T-helper 1 cell treated with Interleukin-12 subunit alpha and Interleukin-12 subunit beta and Interleukin-4 antibody, amounts not matched to agents 30 μg/mL and 1 μg/mL, for 36 hours (primary cell): ENCODE measurements around the gene SNX4.
"Not testable (repeated sequence)": the region's sequence is repeated elsewhere in the genome, so short reads cannot be mapped to it uniquely, and the experiment has no call there.

Experiments used
- H3K27ac Mint-ChIP-seq: one replicate; pipeline ENCODE4 v1.8.0; 2021; ENCODE audit warnings: mild to moderate bottlenecking, mixed read lengths
- H3K27me3 Mint-ChIP-seq: one replicate; pipeline ENCODE4 v1.8.0; 2021; ENCODE audit warnings: low read depth, mixed read lengths
- H3K36me3 Mint-ChIP-seq: one replicate; pipeline ENCODE4 v1.8.0; 2021; ENCODE audit warnings: low read depth, mixed read lengths
- H3K4me1 Mint-ChIP-seq: one replicate; pipeline ENCODE4 v1.8.0; 2021; ENCODE audit warnings: low read depth, mixed read lengths
- H3K4me3 Mint-ChIP-seq: one replicate; pipeline ENCODE4 v1.8.0; 2021; ENCODE audit warnings: mild to moderate bottlenecking, moderate library complexity, mixed read lengths
- H3K9me3 Mint-ChIP-seq: one replicate; pipeline ENCODE4 v1.8.0; 2021; ENCODE audit warnings: mixed read lengths

The SNX4 gene

DNA sequence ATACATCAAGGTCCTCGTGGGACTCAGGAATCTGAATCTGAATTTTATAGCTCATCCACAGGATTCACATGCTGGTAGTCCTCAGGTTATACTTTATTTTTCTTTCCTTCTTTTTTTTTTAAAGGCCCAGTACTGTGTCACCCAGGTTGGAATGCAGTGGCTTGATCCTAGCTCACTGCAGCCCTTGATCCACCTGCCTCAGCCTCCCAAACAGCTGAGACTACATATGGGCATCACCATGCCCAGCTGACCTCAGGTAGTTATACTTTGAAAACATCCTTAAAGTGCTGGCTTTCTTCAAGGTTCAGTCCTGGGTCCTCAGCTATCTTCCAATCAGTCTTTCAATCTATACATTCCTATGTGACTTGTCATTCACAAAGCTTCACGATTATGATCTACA lies 38.2 kb downstream of the SNX4 start:
- Mint-ChIP-seq H3K9me3 (no peaks in the 10 kb centered on the region), H3K4me1 (no peaks in the 10 kb centered on the region), H3K27ac (no peak overlapping the region), H3K36me3 (peaks cover 6% of the 10 kb centered on the region), H3K4me3 (no peak overlapping the region), H3K27me3 (no peaks in the 10 kb centered on the region)

GRCh38 chr3:125481375-125481759 lies 38.6 kb downstream of the SNX4 start:
- H3K9me3 Mint-ChIP-seq, H3K4me1 Mint-ChIP-seq, H3K27me3 Mint-ChIP-seq, H3K4me3 Mint-ChIP-seq, H3K36me3 Mint-ChIP-seq, H3K27ac Mint-ChIP-seq: not testable (repeated sequence)

GRCh38 chr3:125480656-125481374 lies 39.2 kb downstream of the SNX4 start:
- Mint-ChIP-seq H3K27me3 (no peaks in the 10 kb centered on the region), H3K4me1 (no peaks in the 10 kb centered on the region), H3K9me3 (no peaks in the 10 kb centered on the region), H3K4me3 (no peak overlapping the region), H3K36me3 (peaks cover 9% of the 10 kb centered on the region), H3K27ac (no peak overlapping the region)

DNA sequence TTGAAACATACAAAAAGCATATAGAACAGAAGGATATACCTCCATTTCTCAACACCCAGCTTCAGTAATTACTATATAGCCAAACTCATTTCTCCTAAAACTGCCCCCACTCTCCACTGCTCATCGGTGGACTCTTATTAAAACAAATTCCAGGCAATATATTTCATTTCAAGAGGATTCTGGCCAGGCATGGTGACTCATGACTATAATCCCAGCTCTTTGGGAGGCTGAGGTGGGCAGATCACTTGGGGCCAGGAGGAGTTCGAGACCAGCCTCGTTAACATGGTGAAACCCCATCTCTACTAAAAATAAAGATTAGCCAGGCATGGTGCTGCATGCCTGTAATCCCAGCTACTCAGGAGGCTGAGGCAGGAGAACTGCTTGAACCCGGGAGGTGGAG lies 40.9 kb downstream of the SNX4 start:
- peaks cover 11% of the 10 kb centered on the region for H3K36me3 Mint-ChIP-seq
- H3K4me1 Mint-ChIP-seq: no peaks in the 10 kb centered on the region
- H3K4me3 Mint-ChIP-seq: no peak overlapping the region
- no peaks in the 10 kb centered on the region for H3K27me3 Mint-ChIP-seq
- no peaks in the 10 kb centered on the region for H3K9me3 Mint-ChIP-seq
- H3K27ac Mint-ChIP-seq: no peak overlapping the region

- Mint-ChIP-seq H3K4me3 (no peak overlapping the region), H3K27me3 (no peaks in the 10 kb centered on the region), H3K4me1 (no peaks in the 10 kb centered on the region), H3K27ac (no peak overlapping the region), H3K36me3 (peaks cover 16% of the 10 kb centered on the region), H3K9me3 (no peaks in the 10 kb centered on the region)
These were observed 41.7 kb downstream of the SNX4 start for GRCh38 chr3:125478326-125478725.

- Mint-ChIP-seq H3K27ac (no peak overlapping the region), H3K4me1 (no peaks in the 10 kb centered on the region), H3K4me3 (no peak overlapping the region), H3K36me3 (peaks cover 16% of the 10 kb centered on the region), H3K27me3 (no peaks in the 10 kb centered on the region), H3K9me3 (no peaks in the 10 kb centered on the region)
These were observed 42.3 kb downstream of the SNX4 start for GRCh38 chr3:125477701-125478100.

- H3K4me1 Mint-ChIP-seq: no peaks in the 10 kb centered on the region
- H3K36me3 Mint-ChIP-seq: peaks cover 42% of the 10 kb centered on the region
- no peak overlapping the region for H3K4me3 Mint-ChIP-seq
- no peak overlapping the region for H3K27ac Mint-ChIP-seq
- H3K9me3 Mint-ChIP-seq: no peaks in the 10 kb centered on the region
- H3K27me3 Mint-ChIP-seq: no peaks in the 10 kb centered on the region
These were observed 49.3 kb downstream of the SNX4 start for GRCh38 chr3:125470671-125471070.

GRCh38 chr3:125462722-125463299 lies 57.2 kb downstream of the SNX4 start:
- Mint-ChIP-seq H3K4me3 (no peak overlapping the region), H3K9me3 (no peaks in the 10 kb centered on the region), H3K4me1 (no peaks in the 10 kb centered on the region), H3K27ac (no peak overlapping the region), H3K27me3 (no peaks in the 10 kb centered on the region), H3K36me3 (peaks cover 27% of the 10 kb centered on the region)

GRCh38 chr3:125461896-125462295 lies 58.1 kb downstream of the SNX4 start:
- Mint-ChIP-seq H3K4me1 (no peaks in the 10 kb centered on the region), H3K36me3 (peaks cover 23% of the 10 kb centered on the region), H3K9me3 (no peaks in the 10 kb centered on the region), H3K27me3 (no peaks in the 10 kb centered on the region), H3K4me3 (no peak overlapping the region), H3K27ac (no peak overlapping the region)

- Mint-ChIP-seq H3K27me3 (no peaks in the 10 kb centered on the region), H3K36me3 (peaks cover 23% of the 10 kb centered on the region), H3K27ac (no peak overlapping the region), H3K9me3 (no peaks in the 10 kb centered on the region), H3K4me3 (no peak overlapping the region), H3K4me1 (no peaks in the 10 kb centered on the region)
These were observed 59.8 kb downstream of the SNX4 start for GRCh38 chr3:125460233-125460632.

DNA sequence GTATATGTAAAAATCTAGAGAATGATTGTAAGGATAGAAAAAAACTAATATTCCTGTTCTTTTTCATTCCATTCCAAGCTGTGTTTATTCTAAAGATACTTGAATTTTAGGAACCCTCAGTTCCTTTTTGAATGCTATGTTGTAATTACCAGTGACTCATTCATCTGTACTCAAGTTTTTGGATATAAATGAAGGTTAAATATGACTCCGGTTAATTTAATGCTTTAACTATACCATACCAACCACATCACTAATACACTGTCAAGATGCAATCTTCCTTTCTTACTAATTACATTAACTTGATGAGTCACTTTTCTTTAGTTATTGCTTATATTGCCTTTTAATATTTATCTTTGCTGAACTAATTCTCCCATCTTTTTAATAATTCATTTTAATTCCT lies 76.1 kb downstream of the SNX4 start:
- Mint-ChIP-seq H3K27me3 (no peaks in the 10 kb centered on the region), H3K27ac (no peak overlapping the region), H3K9me3 (no peaks in the 10 kb centered on the region), H3K4me3 (no peak overlapping the region), H3K36me3 (peaks cover 13% of the 10 kb centered on the region), H3K4me1 (no peaks in the 10 kb centered on the region)

DNA sequence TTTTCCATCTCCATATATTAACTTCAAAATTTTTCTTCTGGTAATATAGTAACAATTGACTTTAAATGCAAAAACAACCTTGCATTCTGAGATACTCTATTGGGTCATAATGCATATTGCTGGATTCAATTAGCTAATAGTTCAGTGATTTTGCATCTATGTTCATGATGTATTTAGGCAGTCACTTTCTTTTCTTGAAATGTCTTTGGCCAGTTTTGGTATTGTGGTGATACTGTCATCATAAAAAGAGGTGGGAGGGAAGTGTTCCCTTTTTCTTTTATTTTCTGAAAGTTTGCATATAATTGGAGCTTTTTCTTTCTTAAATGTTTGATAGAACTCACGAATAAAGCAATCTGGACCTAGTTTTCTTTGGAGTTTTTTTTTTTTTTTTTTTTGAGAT lies 77.5 kb downstream of the SNX4 start:
- peaks cover 3% of the 10 kb centered on the region for H3K27me3 Mint-ChIP-seq
- no peaks in the 10 kb centered on the region for H3K9me3 Mint-ChIP-seq
- H3K36me3 Mint-ChIP-seq: peaks cover 10% of the 10 kb centered on the region
- no peak overlapping the region for H3K27ac Mint-ChIP-seq
- H3K4me1 Mint-ChIP-seq: no peaks in the 10 kb centered on the region
- H3K4me3 Mint-ChIP-seq: no peak overlapping the region

- no peak overlapping the region for H3K4me3 Mint-ChIP-seq
- H3K27ac Mint-ChIP-seq: no peak overlapping the region
- peaks cover 7% of the 10 kb centered on the region for H3K27me3 Mint-ChIP-seq
- peaks cover 2% of the 10 kb centered on the region for H3K36me3 Mint-ChIP-seq
- no peaks in the 10 kb centered on the region for H3K9me3 Mint-ChIP-seq
- no peaks in the 10 kb centered on the region for H3K4me1 Mint-ChIP-seq
These were observed 79.0 kb downstream of the SNX4 start for GRCh38 chr3:125440970-125441369.

GRCh38 chr3:125440559-125440955 lies 79.4 kb downstream of the SNX4 start:
- no peak overlapping the region for H3K27ac Mint-ChIP-seq
- peaks cover 2% of the 10 kb centered on the region for H3K36me3 Mint-ChIP-seq
- no peak overlapping the region for H3K4me3 Mint-ChIP-seq
- no peaks in the 10 kb centered on the region for H3K9me3 Mint-ChIP-seq
- H3K27me3 Mint-ChIP-seq: peaks cover 7% of the 10 kb centered on the region
- H3K4me1 Mint-ChIP-seq: no peaks in the 10 kb centered on the region

DNA sequence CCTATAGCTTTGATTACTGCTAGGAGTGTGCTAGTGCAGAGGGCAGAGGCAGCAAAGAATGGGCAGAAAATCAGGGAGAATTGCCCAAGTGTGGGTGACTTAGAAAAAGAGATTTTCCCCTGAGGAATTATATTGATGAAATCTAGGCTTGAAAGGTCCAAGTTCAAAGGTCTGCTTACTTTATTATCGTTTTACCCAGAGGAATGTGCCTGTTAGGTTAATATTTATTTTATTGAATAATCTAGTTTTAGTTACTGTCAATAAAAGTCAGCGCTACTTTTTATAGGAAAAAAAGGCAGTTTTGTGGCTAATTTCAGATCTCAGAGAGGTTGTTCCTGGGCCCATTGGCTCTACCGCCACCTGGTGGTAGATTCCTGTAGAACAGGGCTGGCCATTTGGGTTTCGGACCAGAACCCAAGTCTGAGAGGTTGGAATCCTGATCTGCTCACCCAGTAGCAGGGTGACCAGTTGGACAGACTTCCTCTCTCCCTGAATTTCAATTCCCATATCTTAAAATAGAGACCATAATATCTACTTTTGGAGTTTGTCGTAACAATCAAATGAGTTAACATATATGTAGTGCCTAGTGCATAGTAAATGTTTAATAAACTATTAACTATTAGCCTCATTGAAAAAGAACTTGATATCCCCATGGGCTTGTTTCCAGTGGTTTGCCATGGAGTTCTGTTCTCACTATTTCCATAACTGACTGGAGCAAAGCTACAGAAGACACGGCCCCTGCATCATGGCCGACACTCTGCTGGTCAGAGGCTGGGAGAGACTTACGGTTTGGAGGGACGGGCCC lies 82.2 kb downstream of the SNX4 start:
- Mint-ChIP-seq H3K27me3 (peaks cover 7% of the 10 kb centered on the region), H3K4me3 (no peak overlapping the region), H3K36me3 (no peaks in the 10 kb centered on the region), H3K27ac (no peak overlapping the region), H3K4me1 (no peaks in the 10 kb centered on the region), H3K9me3 (no peaks in the 10 kb centered on the region)
